HG03439 (cell line): ENCODE measurements around the gene SLC7A11.
A peak's percentile ranks its signal among the peaks of the same experiment; 100 is the strongest.
"Not testable (repeated sequence)": the region's sequence is repeated elsewhere in the genome, so short reads cannot be mapped to it uniquely, and the experiment has no call there.

Source experiments
- ATAC-seq: cut with Tn5 transposase; IDR thresholded peaks from one replicate; pipeline ENCODE4 v1.9.1; 2021; ENCODE audit warnings: mild to moderate bottlenecking, moderate library complexity; ENCODE audit not compliant: unreplicated experiment

Gene SLC7A11

DNA sequence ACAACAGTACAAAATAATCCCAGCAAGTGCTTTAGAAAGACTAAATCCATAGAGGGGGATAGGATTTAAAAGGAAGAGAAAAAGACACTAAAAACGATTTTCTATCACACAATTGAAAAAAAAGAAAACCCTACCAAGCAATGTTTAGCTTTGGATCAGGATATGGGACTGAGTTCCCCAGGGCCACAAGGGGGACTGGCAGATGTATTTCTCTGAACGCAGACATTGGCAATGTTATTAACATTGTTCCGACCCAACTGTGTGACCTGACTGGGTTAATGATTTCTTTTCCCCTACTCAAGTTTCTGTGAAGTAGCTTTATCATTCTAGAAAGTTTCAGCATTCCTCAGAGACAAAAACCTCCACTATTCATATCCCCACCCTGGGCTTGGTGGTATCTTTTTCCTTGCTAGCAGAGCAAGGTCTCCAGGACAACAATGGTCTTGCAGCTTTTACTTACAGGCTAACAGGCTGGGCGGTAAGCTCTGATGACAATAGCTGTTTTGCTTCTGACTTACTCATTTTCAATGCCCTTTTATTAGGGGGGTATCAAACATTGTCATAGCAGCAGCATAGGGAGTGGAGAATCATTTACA is 25.8 kb downstream of the SLC7A11 start:
- no peak for ATAC-seq

DNA sequence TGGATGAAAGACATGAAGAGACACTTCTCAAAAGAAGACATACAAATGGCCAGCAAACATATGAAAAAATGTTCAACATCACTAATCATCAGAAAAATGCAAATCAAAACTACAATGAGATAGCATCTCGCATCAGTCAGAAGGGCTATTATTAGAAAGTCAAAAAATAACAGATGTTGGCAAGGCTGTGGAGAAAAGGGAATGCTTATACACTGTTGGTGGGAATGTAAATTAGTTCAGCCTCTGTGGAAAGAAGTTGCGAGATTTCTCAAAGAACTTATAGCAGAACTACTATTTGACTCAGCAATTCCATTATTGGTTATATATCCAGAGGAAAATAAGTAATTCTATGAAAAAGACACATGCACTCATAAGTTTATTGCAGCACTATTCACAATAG is 31.6 kb downstream of the SLC7A11 start:
- not testable (repeated sequence) for ATAC-seq

DNA sequence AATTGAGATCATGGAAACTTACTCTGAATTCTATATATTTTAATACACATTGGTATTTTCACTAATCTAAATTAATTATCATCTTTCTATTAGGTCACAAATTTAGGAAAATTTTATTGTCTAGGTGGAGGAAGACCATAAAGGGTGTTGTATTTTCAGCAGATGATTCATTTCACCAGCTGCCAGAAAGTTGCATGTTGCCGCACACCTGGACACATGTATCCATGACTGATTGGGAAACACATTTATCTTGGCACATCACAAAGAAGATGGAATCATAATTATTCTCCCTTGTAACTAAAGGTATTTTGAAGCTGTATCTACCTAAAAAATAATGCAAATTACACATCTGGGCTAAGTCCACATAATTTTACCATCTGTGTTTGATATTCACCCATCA is 33.1 kb downstream of the SLC7A11 start:
- no peak for ATAC-seq

DNA sequence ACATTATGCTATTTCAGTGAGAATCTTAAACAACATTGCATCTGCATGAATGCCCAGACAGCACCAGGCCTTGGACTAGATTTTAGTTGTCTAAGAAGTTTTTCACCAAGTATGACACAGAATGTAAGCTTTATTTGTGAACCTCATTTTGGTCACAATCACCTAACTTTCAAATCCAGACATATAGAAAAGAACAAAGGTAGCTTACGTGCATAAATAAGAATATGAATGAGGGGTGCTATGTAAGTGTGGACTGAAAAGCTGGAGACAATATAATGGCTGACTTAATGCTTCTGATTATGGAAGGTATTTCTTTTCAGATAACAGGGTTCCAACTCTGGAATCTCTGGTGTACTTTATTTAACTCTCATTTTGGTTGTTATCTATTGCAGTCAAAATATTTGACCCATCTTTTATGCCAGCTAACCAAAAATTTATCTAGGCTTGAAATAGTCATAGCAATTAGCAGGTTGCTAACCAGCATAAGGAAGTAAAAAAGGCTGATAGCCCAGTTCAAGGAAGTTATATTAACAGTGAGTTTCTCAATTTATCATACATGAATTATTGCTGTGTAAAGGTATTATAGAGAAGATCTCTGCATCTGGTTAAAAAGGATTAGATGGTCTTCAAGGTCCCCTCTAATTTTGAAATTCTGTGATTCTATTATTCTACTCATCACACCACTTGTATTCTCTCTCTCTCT is 36.5 kb downstream of the SLC7A11 start:
- no peak for ATAC-seq

- ATAC-seq, result no peak
Measured at GRCh38 chr4:138204507-138204906, 37.6 kb downstream of the SLC7A11 start.

DNA sequence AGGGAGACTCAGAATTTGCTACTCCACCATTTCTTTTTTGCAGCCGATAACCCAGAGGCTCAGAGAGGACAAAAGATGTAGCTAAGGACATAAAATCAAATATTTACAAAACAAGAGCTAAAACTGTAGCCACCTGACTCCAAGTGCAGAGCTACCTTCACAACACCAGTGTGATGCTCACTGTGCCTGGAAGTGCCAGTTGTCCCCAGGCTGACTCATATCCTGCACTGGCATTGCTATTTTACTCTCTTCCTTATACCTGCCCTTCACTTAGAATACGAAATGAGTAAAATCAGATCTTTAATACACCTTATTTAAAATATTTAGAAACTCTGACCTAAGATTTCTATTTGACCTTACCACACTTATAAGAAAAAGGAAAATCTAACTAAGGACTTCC is 39.5 kb downstream of the SLC7A11 start:
- ATAC-seq, result no peak

GRCh38 chr4:138200236-138200590 is 41.9 kb downstream of the SLC7A11 start:
- peak; percentile 55 for ATAC-seq

DNA sequence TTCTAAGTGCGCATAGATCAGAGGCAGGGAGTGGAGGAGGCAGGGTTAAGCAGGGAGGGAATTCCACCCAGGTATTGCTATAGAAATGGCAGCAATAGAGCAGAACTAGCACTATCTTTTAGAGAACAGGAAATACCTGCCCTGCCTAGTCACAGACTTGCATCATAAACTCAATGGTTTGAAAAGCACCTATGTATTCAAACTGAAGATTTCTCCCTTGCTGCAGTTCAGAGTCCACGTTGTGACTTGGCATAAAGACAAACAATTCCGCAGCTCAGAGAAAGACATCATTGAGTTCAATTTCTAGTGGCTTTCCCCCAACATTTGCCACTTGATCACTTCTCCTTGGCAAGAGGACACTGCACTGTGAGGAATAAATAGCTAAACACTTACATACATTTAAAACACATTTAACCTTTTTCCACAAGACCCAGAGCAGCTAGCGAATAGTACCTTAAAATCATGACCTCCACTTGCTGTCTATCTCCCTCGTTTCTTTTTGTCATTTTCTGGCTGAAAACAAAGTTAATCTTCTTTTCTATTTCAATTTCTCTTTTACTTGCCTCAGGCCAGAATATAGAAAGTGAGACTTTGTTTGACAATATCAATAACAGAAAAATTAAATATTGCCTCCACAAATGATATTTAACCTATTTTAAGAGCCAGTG is 42.4 kb downstream of the SLC7A11 start:
- peak; percentile 78 for ATAC-seq

- no peak for ATAC-seq
Measured at GRCh38 chr4:138196153-138196552, 46.0 kb downstream of the SLC7A11 start.

GRCh38 chr4:138193963-138194362 is 48.2 kb downstream of the SLC7A11 start:
- no peak for ATAC-seq

DNA sequence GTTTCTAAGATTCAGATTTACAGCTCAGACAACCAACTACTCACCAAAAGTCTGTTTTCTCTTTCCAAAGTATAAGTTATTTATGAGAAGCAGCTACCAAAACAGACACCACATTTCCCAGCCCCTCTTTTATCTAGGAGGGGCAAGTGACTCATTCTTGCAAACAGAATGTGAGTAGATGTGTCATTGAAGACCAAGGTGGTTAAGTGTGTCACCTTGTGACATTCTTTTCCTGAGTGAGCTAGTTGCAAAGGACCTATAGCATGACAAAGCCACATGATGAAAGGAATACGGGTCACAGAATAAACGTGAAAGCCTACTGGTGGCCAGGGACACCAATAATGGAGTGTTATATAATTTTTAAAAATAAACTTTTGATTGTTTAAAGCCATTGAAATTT is 50.0 kb downstream of the SLC7A11 start:
- no peak for ATAC-seq

DNA sequence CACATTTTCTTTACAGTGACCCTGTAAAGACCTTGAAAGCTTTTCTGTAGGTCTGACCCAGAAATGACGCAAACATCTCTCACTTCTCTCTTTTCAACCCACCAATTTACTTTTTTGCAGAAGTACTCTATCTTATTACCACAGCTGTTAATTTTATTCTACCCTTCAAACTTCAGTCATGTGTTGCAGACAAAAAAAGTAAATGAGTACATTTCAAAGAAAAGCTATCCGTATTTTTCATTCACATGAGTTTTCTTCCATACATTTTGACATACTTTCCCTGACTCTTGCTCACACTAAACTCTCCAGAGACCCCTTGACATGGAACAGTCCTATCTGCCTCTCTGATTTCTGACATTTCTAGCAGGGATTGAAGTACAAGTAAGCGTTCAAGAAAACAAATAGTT is 51.7 kb downstream of the SLC7A11 start:
- peak; percentile 97 for ATAC-seq

GRCh38 chr4:138189206-138189605 is 52.9 kb downstream of the SLC7A11 start:
- ATAC-seq, result no peak

DNA sequence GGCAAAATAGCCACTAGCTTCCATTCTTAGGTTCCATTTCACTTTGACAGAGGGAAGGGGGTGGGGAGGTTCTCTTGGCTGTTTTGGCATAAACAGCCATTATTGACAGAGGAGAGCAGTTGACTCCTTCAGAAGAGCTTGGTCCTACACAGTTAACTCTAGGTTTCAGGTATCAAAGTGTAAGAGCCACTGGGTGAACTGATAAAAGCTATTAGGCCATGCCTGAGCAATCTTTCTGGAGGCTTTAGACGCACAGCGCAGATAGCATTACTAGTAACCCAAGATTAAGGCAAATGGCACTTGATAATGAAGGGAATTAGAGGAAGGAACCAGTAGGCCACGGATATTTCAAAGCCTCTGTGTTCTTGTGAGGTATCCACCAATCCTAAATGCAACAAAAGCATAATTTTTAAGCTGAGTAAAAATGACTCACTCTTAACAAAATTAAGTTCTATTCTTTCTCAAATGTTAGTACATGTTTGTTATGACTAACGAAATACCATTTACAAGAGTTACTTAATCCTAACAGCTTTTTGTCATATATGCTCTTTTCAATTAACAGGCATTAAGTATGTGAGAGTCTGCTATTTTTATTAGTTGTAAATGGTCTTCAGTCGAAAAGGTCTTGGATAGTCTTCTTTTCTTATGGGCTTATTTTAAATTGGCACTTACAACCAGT is 53.6 kb downstream of the SLC7A11 start:
- no peak for ATAC-seq

DNA sequence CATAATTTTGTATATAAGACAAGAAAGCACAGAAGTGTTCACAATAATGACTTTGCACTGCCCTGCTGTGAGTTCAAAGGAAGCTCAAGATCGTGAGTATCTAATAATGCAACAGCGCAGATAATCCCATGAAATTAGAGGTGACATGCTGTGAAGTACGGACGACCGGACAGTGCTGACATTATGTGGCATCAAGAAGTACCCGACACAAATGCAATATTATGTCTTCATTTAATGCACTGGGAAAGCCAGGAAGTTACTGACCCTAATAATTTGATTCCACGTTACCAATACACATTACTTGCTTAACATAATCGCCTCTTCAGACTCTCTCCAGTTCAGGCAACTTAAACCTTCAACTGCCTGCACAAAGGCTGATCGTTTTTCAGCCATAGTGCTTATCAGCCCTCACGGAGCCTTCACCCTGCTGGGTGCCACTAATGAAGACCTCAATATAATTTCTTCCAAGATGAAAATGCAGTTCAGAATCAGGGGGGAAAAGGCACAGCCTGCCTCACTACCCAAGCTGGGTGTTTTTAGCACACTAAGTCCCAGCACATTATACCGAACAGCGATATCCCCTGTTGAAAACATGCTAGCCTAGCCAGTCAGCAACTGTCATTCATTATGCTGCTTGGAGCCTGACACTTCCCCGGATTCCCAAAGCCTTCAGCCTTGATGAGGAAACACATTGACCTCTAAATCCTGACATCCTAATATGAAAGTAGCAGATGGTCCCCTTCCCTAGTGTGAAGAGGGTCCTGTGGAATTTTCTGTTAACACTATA is 56.1 kb downstream of the SLC7A11 start:
- ATAC-seq, result no peak

- no peak for ATAC-seq
Measured at GRCh38 chr4:138184886-138185285, 57.3 kb downstream of the SLC7A11 start.

DNA sequence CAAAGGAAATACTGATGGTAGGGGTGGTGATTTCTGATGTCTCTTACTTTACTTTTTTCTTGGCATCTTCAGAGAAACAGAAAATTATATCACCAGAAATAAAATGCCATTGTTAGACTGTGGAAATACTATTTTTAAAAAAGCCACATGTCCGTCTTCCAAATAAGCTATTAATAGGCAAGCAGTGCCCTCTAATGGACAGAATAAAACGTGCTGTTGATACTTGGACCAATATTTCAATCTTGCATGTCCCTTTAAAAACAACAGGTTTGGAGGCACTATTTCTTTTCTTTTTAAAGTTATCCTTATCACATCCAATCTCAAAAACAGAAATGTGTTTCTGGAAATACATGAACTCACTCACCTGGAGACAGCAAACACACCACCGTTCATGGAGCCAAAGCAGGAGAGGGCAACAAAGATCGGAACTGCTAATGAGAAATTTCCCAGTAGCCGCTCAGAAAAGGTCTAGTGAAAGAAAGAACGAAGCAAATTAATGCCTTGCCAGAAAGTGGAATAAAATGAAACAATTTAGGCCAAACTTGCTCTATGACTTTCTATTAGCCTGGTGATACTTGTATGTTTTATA is 59.2 kb downstream of the SLC7A11 start:
- peak; percentile 47 for ATAC-seq

GRCh38 chr4:138181287-138181686 is 60.9 kb downstream of the SLC7A11 start:
- no peak for ATAC-seq

DNA sequence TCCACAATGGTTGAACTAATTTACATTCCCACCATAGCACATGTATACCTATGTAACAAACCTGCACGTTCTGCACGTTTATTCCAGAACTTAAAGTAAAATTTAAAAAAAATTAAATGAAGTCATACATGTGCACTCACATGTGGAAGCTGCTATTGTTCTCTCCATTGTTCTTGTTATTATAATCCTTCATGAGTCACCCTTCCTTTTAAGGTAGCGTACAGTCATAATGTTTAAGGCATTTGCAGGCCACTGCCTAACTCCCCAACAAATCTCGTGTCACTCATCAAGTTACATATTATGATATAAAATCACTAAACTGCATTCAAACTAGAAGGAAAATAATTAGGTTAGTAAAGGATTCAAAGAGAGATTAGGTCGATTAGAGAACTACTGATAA is 63.6 kb downstream of the SLC7A11 start:
- ATAC-seq, result no peak

DNA sequence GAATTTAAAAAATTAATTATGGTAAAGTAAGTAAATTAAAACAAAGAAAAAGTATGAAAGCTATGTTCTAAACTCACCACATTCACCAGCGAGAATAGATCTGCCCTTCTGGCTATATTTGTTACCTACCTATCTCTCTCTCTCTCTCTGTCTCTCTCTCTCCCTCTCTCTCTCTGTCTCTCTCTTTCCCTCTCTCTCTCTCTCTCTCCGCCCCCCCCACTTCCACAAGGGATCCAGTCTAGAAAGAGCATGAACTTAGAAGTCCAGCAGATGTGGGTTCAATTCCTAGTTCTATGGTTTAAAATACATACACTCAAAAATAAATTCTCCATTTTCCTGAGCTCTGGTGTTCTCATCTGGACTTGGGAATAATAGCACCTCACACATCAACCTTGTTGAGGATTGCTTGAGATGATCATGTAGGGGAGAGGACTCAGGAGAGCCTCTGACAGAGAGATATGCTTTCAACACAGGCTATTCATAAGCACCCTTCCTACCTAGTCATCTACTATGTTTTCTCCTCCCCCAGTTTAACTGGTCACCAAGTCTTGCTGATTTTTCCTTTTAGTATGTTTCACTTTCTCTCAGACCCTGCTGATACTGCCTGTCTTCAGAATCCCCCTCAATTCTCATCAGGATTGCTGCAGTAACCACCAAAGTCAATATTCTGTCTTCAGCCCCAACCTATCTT is 64.7 kb downstream of the SLC7A11 start:
- ATAC-seq, result no peak
